LNCaP clone FGC (cell line): ENCODE data around the gene TENM4.

Experiments
- DNase-seq: peaks from one replicate; pipeline ENCODE4 v3.0.0-alpha.2; 2011; ENCODE audit warnings: low read depth
- H3K4me3 ChIP-seq: 2 replicates; pipeline ENCODE4 v1.5.1; 2011; ENCODE audit warnings: mild to moderate bottlenecking, low read depth, low read length, control low read depth
- CTCF ChIP-seq: IDR thresholded peaks from 2 replicates; pipeline ENCODE4 v1.5.1; 2012; ENCODE audit warnings: mild to moderate bottlenecking; ENCODE audit not compliant: control insufficient read depth, insufficient read depth; ENCODE audit errors: extremely low read depth

The TENM4 gene

GRCh38 chr11:78840623-78841022 is 600.2 kb downstream of the TENM4 start:
- H3K4me3 ChIP-seq: no peak overlapping the region
- no peak for DNase-seq

GRCh38 chr11:78840200-78840599 is 600.6 kb downstream of the TENM4 start:
- DNase-seq: no peak
- TF ChIP-seq CTCF: no peak
- no peak overlapping the region for H3K4me3 ChIP-seq

More at GRCh38 chr11:78840623-78841022, 600.2 kb downstream of the TENM4 start:
- no peak for TF ChIP-seq CTCF

GRCh38 chr11:78838417-78838816 is 602.4 kb downstream of the TENM4 start:
- H3K4me3 ChIP-seq: no peak overlapping the region
- no peak for DNase-seq
- TF ChIP-seq CTCF: no peak

GRCh38 chr11:78835646-78836045 is 605.2 kb downstream of the TENM4 start:
- no peak for TF ChIP-seq CTCF
- no peak overlapping the region for H3K4me3 ChIP-seq
- no peak for DNase-seq

- DNase-seq: no peak
- TF ChIP-seq CTCF: no peak
- H3K4me3 ChIP-seq: no peak overlapping the region
Observed at GRCh38 chr11:78834886-78835285, 605.9 kb downstream of the TENM4 start.

- no peak for TF ChIP-seq CTCF
- DNase-seq: no peak
- H3K4me3 ChIP-seq: no peak overlapping the region
Observed at GRCh38 chr11:78833237-78833636, 607.6 kb downstream of the TENM4 start.

- DNase-seq: no peak
- peak; percentile 53 for TF ChIP-seq CTCF
- H3K4me3 ChIP-seq: no peak overlapping the region
Observed at GRCh38 chr11:78832226-78832947, 608.4 kb downstream of the TENM4 start.
